Fibroblast of skin of scalp (primary cell): ENCODE results near the gene EIF4EBP3.
"Not testable (repeated sequence)": the region's sequence is repeated elsewhere in the genome, so short reads cannot be mapped to it uniquely, and the experiment has no call there.

Experiments used
- DNase-seq: peaks from one replicate; pipeline ENCODE4 v3.0.0-alpha.2; 2013

EIF4EBP3 gene

DNA sequence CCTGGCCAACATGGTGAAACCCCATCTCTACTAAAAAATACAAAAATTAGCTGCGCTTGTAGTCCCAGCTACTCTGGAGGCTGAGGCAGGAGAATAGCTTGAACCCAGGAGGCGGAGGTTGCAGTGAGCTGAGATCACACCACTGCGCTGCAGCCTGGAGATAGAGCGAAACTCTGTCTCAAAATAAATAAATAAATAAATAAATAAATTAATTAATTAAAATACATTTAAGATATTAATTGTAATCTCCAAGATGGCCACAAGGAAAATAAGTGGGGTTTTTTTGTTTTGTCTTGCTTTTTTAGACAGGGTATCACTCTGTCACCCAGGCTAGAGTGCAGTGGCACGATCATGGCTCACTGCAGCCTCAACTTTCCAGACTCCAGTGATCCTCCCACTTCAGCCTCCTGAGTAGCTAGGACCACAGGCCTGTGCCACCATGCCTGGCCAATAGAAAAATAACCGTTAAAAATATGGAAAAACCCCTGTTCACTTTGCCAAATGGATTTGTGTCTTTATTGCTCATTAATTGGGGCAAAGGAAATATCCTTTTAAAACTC is 31.8 kb downstream of the EIF4EBP3 start:
- not testable (repeated sequence) for DNase-seq

DNA sequence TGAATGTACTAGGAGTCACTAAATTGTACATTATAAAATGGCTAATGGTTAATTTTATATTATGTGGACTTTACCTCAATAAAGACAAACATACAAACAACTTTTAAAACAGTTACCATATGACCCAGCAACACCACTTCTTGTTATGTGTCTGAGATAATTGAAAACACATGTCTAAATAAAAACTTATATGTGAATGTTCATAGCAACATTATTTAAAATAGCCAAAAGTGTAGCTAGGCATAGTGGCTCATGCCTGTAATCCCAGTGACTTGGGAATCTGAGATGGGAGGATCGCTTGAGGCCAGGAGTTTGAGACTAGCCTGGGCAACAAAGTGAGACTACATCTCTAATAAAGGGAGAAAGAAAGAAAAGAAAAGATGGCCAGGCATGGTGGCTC is 40.0 kb downstream of the EIF4EBP3 start:
- no peak for DNase-seq

DNA sequence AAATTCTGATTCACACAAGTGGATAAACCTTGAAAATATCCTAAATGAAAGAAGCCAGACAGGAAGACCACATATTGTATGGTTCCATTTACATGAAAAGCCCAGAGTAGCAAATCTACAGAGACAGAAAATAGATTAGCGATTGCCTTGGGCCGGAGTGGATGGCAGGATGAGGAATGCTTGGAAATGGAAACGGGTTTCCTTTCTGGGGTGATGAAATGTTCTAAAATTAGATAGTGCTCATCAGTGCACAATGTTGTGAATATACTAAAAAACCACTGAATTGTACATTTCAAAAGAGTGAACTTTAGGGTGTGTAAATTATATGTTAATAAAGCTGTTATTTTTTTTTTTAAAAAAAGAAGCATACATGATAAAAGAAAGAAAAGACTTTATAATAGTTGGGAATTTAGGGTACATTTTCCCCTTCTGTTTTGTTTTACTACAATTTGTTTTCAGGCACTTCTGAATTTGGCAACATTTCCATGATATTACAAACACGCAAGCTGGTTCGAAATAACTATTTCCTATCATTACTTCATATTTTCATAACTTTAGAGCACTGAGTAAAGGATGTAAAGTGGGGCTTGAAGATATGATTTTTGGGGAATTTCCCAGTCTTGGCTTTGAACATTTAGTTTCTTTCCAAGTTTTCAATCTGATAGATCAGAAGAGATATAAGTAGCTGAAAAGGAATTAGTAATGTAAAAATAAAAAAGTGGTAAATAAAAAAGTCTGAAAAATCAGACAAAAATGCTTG is 41.0 kb downstream of the EIF4EBP3 start:
- DNase-seq: peak; percentile 17

DNA sequence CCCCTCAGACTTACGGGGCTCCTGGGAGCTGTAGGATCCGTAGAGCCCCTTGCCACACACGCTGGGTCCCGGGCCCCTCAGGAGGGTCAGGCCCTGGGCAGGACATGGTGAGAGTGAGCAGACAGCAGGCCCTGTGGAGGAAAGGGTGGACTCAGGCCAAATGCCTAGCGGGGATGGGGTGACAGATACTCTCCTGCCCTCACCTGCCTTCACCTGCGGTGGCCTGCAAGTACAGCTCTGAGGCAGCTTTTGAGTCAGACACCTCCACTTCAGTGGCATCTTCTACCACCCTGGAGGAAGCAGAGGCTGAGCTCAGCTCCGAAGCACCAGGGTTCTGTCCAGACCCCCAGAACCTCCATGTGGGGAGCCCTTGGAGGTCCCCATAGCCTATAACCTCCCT is 43.4 kb downstream of the EIF4EBP3 start:
- no peak for DNase-seq

DNA sequence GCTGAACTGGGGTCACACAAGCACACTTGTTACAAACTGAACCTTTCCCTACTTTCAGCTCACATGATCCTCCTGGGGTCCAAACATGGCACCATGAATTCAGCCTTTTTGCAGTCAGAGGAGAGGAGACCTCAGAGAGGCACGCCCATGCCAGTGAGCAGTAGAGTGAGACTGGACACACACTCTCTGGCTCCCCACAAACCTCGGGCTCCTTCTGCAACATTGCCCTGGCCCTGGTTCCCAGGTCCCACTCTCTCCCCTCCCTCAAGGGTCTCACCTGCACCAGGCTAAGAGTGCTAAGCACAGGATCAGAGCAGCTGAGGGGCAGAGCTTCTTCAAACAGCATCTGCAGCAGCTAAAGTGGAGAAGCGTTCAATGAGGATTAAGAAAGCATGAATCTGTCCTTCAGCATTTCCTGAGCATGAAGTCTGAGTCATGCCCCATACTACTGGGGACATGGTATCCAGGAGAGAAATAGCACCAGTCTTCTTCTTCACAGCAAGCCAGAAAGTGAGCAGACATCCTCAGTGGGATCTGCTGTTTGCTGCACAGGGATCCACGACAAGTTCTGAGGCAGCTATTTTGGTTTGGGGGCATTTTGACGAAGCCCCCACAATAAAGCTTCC is 44.4 kb downstream of the EIF4EBP3 start:
- peak; percentile 38 for DNase-seq

DNA sequence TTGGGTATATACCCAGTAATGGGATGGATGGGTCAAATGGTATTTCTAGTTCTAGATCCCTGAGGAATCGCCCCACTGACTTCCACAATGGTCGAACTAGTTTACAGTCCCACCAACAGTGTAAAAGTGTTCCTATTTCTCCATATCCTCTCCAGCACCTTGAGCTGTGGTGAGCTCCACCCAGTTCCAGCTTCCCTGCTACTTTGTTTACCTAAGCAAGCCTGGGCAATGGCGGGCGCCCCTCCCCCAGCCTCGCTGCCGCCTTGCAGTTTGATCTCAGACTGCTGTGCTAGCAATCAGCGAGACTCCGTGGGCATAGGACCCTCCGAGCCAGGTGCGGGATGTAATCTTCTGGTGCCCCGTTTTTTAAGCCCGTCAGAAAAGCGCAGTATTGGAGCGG is 45.6 kb downstream of the EIF4EBP3 start:
- not testable (repeated sequence) for DNase-seq

DNA sequence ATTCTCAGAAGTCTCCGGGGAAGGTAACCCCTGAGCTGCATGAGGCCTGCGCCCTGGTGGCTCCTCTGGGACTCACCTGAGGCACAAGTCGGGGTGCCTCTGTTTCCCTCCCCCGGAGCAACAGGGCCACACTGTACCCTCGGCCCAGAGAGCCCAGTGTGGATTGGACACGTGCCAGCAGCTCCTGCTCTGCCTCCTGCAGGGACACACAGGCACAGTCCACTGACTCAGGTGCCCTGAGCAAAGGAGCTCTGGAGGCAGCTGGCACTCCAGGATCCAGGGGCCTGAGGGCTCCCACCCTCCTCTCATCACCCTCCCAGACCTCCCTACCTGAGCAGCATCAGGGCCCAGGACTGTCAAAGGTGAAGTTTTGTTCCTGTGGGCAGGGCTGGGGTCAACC is 46.7 kb downstream of the EIF4EBP3 start:
- no peak for DNase-seq

DNA sequence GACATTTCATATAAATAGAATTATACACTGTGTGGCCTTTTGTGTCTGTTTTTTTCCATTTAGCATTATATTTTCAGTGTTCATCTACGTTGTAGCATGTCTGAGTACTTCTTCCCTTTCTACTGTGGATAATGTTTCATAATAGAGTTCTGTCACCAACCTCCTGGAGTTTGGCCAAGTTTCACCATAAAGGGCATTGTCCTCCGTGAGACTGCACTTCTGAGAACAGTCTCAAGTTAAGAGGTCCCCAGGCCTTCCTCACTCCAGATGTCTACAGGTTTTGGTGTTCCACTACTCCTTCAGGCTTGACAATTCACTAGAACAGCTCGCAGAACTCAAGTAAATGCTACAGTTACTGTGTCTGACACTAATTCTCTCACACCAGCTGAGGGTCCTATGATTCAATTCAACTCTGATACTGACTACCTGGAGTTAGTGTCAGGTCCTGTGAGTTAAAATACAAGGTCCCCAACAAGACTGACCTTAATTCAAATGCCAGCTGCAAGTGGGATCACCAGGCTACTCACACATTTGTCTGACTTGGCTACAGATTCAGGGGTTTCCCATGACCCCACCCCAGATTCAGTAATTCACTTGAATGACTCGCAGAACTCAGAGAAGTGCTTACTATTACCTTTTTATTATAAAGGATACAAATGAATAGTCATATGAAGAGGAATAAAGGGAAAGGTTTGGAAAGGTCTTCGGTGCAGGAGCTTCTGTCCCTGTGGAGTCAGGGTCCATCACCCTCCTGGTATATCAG is 48.3 kb downstream of the EIF4EBP3 start:
- DNase-seq: no peak

DNA sequence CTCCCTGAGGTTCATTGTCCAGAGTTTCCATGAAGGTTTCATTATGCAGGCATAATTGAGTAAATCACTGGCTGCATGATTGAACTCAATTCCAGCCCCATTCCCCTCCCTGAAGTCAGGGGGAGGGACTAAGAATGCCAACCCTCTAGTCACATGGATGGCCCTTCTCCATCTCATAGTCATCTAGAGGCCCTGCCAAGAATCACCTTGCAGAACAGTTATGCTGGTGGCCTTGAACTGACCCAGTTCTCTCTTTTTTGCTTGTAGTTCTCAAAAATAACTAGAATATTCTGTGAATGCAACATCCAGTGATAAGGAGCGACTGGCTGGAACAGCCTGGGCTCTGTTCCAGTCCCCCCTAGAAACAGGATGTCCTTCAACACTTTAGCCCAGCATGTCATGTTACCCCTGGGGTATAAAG is 48.9 kb downstream of the EIF4EBP3 start:
- DNase-seq: no peak

DNA sequence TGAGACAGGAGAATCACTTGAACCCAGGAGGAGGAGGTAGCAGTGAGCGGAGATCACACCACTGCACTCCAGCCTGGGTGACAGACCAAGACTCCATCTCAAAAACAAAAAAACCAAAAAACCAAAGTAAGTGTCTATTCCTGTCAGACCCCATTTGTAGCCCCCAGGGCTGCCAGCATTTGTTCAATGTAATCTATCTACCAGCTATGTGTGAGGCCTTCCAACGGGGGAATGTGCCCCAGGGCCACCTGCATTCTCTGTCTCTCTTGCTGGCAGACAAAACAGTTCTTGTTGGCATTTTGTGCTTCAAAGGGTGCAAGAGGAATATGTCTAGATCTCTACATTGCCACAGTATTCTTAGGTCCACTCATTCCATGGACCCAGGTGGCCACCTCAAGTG is 51.4 kb downstream of the EIF4EBP3 start:
- DNase-seq: no peak
